HTR-8/SVneo (cell line): Measurements from ENCODE around the gene GREM1.

ENCODE experiments used
- DNase-seq: peaks from one replicate; pipeline ENCODE4 v3.0.0; 2011; ENCODE audit warnings: low spot score, mixed read lengths; ENCODE audit not compliant: insufficient read length
- FAIRE-seq: peaks from 2 replicates; lab custom pipeline; 2011; peaks lifted over from hg19 to GRCh38; lab: Jason Lieb, UNC

GREM1 gene

DNA sequence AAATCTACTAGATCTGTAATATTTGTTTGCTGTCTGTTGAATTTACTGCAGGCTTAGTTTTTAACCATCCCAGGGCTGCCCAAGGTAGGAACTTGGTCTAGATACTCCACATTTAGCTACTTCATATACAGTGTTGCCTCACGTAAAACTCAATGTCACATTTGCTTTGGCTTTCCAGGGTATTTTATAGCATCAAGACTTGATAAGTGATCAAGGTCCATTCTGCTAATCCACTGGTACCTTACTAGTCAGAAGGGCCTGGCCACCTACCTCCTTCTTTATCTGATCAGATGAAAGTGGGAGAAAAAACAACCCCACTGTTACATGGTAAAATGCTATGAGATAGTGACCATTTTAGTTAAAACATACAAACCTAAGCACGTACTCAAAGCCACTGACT lies 25.5 kb upstream of the GREM1 start:
- no peak for FAIRE-seq

DNA sequence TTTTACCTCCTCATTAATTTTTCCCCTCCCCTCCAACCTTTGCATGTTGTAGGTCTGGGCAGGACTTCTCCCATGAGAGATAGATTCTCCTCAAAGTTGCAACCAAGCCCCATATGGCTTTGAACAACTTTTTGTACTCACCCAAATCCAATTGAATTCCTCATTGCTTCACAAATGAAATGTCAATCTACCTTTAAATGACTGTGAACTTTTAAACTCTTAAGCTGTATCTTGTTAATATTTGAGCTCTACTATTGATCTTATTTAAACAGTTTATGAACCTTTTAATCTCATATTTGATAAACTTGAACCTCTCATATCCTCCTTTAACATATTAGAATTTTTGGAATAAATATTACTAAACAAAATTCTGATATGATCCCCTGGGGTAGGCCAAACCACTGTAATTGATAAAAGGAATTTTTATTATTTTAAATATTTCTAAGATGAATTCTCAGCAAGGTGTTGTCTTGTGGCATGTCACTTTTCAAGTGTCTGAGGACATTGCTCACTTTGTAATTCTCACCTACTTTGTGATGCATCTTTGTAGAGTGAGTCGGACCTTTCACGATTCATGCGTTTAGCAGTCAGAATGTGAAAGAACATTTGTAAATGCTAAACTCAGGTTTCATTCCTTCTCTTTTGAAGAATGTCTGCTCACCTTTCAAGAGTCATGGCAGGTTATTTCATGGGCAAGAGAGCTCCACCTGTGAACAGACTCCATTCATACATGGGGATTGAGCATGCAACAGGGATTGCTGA lies 23.4 kb upstream of the GREM1 start:
- FAIRE-seq, result no peak

More for the DNA sequence above, 25.5 kb upstream of the GREM1 start:
- no peak for DNase-seq

DNA sequence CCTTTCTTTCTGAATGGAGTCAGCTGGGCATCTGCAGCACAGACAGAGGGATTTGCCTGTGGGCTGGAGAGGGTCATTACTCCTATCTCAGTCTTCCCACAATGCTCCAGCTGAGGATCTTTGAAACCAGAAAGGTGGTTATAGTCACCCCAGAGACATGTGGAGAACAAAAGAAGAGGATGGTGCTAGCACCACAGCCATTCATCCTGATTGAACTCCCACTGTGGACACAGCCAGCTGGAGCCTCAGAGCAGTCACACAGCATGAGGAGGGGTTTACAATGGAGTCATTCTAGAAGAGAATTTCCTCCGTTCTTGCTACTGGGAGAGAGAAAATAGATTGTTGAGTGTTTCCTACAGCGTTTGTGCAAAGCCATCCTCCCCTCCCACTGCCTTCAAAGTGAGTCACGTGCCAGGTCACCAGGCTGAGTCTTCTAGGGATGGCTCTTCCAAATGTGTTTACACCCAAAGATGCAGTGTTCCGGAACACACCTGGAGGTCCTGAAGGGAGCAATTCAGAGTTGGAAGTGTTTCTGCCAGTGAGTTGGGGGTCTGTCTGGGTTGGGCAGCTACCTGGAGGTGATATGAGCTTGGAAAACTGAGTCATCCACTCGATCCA lies 18.9 kb upstream of the GREM1 start:
- DNase-seq (no peak), FAIRE-seq (no peak)

More for the DNA sequence above, 23.4 kb upstream of the GREM1 start:
- DNase-seq, result no peak

DNA sequence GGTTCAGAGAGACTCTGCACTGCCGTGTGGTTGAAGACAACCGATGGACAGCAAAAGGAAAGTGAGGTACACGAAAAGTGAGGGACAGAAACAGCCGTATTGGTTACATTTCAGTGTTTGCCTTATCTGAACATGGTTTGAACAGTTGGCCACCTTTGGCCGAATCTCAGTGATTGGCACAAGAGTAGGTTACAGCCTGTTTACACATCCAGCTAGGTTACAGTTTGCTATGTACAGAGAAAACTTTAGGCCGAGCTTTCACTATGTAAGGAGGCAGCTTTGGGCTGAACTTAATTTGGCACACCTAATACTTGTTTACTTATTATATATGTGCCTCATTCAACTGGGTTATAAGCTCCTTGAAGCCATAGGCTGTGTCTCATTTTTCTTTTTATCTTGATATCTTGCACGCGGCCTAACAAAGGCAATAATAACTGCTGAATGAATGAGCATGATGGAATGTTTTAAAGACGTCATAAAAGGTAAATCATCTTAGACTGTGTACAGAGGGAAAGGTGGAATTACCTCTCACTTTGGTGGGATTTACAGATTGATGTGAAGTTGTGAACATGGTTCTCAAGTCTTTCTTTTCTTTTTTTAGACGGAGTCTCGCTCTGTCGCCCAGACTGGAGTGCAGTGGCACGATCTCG lies 17.2 kb upstream of the GREM1 start:
- FAIRE-seq (peak; percentile 9), DNase-seq (no peak)

DNA sequence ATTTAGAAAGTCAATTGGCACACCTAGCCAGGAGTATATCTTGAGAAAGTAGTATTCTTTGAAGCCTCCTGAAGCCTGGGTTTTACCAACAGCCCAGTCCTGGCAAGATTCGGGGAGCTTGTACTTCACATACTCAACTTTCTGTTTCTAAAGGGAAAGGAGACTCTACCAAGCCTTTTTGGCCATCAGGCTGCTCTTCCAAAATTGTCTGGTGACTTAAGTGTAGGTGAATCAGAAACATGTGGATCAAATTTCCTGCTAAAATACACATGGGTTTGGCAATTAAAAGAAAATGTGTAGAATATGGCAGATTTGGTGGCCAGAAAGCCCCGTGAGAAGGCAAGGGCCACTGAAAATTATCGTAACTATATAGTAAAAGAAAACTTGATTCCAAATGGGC lies 15.9 kb upstream of the GREM1 start:
- DNase-seq, result no peak
- no peak for FAIRE-seq

DNA sequence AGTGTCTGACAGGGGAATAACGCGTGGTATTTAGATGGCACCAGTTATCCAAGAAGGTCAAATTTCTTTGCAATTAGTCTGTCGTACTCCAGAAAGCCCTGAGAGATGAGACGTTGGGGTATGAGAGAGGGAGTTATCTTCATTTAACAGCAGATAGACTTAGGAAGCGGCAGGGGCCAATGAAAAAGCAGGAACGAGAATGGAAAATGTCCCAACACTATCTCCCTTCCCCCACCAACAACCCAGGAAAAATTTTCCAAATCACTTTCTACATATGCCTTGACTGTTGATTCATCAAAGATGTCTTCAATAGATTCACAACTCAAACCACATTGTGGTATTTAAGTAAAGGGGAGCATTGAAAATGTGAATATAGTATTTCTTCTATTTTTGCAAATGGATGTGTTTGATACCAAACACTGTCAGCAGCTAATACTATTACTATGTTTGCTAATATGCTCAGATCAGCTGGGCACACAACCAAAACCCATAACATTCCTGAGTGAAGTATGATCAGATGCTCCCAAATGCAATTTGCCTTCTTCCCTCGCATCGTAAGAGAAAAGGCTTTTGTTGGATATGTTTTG lies 13.3 kb upstream of the GREM1 start:
- DNase-seq (peak; percentile 20), FAIRE-seq (peak; percentile 23)

DNA sequence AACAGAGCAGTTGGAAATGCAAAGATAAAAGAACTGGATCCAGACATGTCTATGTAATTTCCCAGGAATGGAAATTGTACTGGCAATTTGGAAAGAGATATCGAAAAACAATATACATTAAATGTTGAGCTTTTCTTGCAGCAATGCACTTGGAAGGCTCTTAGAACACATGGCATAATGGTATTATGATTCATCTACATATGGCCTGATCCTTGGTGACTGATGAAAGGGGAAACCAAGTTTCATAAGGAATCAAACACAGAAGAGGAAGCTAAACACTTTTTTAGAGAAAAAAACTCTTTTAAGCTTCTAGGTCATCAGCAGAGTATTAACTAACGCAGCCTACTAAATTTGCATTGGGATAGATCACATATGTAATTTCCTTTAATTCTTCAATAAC lies 12.4 kb upstream of the GREM1 start:
- DNase-seq (no peak), FAIRE-seq (no peak)

DNA sequence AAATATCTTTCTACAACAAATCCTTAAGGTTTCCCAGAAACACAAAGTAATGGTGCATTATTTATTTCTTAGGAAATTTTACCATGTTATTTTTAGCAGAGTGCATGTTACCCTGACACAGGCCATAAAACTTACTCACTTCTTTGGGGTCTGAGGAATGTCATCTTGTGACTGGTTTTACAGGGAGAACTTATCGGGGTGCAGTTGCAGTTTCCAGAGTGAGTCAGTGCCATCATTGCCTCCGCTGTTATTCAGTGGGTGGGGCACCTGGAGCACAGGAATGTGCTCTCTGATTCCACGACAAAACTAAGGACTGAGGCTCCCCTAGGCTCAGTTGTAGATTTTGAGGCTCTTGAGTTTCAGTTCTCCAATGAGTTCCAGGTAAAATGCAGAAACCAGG lies 11.1 kb upstream of the GREM1 start:
- FAIRE-seq, result no peak
- peak; percentile 38 for DNase-seq

DNA sequence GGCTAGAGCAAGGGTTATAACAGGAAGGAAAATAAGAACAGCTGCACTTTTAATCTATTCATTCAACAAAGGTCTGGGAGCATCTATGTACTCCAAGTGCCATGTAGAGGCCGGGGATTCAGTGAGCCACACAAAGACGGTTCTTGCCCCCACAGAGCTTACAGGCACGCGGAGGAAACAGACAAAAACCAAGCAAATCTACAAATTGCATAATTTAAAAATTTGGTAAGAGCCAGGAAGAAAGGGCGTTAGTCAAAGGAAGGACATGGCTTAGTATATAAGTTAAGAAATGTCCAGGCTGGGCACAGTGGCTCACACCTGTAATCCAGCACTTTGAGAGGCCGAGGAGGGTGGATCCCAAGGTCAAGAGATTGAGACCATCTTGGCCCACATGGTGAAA lies 10.4 kb upstream of the GREM1 start:
- no peak for FAIRE-seq
- DNase-seq, result no peak

DNA sequence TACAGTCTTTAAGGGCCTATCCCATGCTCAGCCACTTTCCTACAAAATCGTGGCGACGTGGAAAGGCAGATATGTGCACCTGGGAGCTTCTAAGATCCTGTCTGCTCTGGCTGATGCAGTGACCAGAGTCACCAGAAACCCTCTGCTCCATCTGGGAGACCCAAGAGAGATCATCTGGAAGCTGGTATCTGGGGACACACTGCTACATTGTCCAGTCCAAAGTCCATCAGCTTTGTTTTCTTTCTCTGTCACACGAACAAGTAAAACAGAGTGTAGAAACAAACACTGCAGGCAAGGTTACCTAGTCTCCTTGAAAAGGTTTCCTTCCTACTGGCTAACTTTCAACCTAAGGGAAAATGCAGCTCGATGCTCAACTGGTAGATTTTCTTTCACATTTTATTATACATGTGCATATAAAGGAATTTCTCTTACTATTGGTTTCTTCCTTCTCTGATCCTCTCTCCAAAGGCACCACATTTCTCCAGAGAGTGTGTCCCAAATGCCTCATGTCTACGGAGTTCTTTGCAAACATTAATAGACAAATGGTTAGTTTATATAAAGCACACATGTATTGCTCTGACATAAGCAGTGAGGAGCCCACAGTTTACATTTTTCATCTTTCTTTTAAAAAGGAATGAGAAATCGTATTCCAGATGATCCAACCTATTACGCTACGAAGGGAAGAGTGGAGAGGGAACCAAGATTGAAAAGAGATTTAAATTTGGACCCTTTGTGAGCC lies 8.3 kb upstream of the GREM1 start:
- FAIRE-seq (no peak), DNase-seq (no peak)

DNA sequence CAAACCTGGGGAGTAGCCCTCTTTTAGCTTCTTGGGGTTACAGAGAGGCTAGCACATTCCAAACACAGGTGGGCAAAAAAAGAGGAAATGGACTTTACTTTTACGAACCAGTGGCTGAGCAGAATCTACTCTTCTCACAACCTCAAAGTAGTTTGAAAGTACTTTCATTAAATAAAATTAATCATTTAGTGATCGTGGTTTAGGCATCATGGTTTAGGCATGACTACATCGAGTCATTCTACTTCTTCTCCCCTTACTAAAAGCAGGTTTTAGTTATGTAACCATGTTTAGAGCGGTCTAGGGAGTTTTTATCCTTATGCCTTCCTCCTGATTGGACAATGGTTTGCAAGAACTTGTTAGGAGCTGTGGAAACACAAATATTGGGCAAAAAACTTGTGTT lies 2.5 kb upstream of the GREM1 start:
- DNase-seq, result no peak

DNA sequence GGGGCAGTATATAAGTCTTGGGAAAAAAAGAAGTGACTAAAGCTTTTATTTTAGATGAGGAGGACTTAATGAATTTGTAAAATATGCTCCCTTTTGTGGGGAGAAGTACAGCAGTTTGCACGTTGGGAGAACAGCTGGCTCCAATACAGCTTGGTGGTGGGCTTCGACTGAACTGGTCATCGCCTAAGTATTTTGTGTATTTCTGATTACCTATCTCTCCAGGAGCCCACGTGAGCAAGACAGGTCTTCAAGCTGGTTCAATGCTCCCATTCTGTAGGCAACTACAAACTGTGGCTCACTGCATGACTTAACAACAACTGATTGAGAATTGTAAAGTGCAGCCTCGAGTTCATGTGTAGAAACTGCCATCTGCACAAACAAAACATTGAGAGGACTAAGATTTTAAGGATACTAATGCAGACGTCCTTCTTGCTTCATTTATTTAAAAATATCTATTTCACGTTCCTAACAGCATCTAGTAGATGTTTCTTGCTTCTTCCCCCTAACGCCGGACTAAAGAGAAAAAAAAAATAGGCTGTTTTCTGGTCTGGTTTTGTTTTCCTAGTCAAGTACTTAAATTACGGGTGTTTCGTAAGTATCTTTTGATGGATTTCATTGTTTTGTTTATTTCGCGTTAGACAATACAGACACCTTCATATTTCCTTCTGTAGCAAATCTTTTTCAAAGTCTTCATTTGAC lies 1.4 kb upstream of the GREM1 start:
- DNase-seq, result no peak
- FAIRE-seq, result no peak

More for the DNA sequence above, 2.5 kb upstream of the GREM1 start:
- FAIRE-seq, result no peak

DNA sequence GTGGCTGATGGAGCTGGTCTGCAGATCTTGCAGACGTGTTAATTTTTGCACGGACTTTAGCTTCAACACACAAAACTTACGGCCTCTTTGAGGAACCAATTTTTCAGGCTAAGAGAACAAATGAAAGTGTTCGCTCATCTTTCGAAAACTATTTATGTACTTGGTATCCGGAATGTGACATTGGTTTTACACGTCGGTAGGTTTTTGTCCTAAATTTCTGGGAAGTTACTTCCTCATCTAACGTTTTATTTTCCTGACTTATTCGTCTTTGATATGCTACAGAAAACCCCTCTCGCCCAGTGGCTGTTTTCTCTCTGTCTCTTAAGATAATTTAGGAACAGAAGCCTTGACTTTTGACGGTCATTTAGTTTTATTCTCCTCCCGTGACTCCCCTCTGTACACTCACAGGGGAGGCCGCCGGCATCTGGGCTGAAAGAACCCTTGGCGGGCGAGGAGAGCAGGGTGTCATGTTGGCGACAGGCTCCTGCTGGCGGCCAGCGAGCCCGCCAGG lies 834 bp upstream of the GREM1 start:
- no peak for FAIRE-seq
- peak; percentile 11 for DNase-seq

DNA sequence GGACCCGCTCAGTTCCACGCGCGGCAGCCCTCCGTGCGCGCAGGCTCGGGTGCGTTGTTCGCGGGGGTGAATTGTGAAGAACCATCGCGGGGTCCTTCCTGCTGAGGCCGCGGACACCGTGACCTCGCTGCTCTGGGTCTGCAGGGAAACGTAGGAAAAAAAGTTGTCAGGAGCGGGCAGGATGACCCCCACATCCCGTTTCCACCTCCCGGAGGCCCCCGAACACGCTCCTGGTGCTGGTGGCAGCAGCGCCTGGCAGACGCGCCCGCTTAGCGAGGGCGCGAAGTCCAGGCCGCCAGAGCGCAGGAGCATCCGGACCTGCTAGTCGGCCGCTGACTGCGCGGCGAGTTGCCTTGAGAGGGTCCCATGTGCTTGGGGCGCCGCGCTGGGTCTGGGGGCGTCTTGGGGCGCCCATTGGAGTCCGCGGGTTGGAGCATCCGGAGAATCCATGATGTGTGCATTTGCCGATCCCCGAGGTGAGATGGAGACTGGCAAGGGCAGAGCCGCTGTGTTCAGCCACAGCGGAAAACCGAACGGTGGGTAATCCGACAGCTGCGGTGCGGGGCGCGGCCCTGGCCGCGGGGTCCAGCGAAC lies 520 bp downstream of the GREM1 start:
- FAIRE-seq (no peak), DNase-seq (peak; percentile 19)

DNA sequence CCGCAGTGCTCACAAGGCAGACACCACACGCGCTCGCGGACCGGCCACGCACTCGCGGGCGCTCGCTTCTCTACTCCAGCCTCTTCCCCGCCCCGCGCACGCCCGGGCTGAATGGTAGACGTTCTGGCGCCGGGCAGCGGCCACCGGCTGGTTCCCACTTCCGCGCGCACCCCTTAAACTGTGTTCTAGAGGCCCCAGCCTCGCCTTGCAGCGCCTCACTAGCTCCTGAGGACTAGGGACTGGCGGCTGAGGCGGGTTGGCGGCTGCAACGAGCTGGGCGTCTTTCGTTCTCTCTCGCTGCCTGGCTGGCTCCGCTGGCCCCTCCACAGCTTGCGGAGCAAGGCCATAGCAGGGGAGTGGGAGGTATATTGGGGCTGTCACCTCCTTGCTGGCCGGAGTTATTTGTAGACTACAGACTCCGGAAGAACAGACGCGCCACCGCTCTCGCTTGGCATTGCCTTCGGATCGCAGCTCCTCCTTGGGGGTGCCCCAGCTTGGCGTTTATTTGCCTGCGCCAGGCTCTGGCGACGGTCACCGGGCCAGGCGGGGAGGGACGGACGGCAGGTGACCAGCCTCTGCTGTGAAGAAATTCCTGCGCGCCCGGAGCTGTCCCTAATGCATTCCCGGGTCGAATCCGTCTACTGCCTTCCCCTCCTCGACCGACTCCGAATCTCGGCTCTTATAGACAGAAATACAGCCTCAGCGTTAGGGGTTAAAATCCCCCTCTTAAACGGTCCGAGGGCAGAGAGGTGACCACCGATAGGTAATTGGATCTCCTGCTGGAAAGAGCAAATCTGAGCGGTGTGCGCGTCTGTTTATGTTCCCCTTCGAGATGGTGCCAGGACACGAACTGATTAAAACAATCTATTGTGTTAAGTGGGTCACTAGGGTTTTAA lies 1.3 kb downstream of the GREM1 start:
- peak; percentile 20 for DNase-seq
- no peak for FAIRE-seq

DNA sequence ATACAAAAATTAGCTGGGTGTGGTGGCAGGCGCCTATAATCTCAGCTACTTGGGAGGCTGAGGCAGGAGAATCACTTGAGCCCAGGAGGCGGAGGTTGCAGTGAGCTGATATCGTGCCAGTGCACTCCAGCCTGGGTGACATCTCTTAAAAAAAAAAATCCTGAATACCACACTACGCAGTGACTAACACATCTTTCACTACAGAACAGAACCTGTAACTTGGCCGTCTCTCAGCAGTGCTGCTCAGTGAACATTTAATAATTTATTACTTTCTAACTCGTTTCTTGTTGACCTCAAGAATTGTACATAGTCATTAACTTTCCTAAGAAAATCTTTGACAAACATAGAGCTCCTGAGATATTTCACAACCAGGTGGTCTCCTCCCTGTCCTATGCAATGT lies 3.8 kb downstream of the GREM1 start:
- FAIRE-seq, result no peak
- no peak for DNase-seq

DNA sequence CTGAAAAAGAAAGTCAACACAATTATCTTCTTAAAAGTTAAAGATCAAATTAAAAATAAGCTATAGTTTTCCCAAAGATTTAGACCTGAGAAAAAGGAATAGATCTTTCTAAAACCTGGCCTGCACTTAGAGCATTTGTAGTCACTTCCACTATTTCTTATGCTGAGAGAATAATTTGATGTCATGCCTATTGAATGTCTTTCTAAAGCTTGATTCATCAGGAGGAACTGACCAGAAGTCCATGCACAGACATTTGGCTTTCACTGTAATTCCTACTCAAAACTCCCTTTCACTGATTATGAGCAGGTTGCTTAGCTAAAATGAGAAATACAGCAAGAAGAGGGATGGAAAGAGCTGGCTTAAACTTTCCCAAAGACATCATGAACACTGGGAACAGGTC lies 4.3 kb downstream of the GREM1 start:
- FAIRE-seq, result no peak
- no peak for DNase-seq
